NCI-H226 (cell line): ENCODE results near the gene PIP5K1B.
"Not testable (repeated sequence)": the region's sequence is repeated elsewhere in the genome, so short reads cannot be mapped to it uniquely, and the experiment has no call there.

Source experiments
- DNase-seq: peaks from one replicate; pipeline ENCODE4 v3.0.0-alpha.2; 2015

The PIP5K1B gene, protein sequence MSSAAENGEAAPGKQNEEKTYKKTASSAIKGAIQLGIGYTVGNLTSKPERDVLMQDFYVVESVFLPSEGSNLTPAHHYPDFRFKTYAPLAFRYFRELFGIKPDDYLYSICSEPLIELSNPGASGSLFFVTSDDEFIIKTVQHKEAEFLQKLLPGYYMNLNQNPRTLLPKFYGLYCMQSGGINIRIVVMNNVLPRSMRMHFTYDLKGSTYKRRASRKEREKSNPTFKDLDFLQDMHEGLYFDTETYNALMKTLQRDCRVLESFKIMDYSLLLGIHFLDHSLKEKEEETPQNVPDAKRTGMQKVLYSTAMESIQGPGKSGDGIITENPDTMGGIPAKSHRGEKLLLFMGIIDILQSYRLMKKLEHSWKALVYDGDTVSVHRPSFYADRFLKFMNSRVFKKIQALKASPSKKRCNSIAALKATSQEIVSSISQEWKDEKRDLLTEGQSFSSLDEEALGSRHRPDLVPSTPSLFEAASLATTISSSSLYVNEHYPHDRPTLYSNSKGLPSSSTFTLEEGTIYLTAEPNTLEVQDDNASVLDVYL

DNA sequence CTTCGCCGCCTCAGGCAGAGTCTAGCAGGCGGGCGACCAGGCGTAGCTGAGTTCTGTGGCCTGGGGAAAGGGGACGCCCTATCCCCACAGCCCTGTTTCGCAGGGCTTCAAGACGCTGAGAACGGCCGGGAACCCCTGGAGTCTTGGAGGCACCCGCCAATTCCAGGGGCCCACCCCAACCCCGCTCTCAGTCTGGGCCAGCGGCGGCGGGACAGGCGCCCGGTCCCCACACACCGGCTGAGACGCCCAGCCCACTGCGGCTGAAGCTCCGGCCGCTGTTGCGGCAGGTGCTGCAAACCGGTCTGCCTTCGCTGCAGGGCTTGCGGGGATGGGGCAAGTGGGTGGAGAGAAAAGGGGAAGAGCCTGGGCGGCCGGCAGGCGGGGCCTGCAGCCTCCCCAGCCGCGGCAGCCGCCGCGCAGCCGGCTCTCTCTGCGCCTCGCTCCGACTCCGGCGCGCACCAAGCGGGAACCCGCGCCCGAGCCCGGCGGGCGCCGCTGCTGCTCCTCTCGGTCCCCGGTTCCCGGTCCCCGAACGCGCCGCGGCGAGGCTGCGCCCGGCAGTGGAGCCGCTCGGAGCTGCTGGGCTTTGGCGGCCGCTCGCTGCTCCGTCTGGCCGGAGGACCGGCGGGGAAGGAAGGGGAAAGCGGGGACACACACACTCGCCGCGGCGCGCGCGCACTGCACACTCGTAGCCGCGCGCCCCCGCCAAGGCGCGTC is at the start of gene PIP5K1B:
Gene PIP5K1B, plus strand, starts transcription at position 427 of the 717 bp plus-strand sequence. CDS start 117,375 bp downstream, outside the sequence.
- DNase-seq, result peak; percentile 54

DNA sequence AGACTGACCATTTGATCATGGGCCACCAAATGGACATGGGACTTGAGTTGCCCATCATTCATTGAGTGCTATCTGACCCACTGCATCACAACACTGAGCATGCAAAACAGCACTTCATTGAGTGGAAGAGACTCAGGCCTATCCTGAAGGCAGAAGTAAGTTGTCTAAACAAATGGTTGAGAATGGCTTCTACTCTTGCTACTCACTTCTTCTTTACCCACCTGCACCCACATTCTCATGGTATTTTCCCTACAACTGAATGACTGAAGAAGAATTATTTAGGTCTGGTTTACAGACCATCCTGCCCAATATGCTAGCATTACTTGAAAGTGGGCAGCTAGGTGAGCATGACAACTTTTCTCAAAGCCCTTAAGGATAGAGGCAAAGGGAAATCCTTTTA is 41.0 kb upstream of the PIP5K1B start:
- DNase-seq, result no peak

DNA sequence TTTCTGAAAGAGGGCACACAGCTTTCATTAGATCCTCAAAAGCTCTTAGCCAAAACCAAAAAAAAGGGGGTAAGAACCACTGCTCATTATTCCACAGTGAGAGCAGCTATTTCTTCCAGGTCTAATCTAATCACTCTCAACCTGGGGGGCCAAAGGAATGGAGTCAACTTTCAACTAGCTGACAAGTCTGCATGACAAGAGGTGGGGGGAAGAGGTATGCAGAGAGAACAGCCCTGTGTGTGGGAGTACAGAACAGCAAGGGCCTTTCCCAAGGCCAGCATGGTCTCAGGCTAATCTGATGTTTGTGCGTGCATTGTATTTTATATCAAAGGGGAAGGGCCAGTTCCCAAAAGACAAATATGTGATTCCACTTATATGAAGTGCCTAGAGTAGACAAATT is 36.9 kb upstream of the PIP5K1B start:
- DNase-seq, result no peak

DNA sequence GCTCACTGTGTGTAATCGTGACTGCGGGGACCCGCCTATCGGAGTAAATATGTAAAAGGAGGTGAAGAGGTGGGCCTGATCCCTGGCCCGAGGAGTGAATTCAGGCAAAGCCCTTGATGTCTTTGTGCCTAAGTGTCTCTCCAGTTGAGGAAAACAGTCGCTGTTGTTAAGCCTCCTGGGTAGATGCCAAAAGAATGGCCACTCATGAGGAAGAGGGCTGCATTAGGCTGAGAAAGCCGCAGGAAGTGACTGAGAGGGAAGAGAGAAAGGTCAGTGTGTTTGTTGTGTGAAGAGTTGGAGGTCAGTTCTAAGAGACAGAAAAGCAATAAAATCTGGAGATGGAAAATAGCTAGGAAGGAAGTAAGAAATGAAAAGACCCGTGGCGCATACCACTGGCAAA is 35.8 kb upstream of the PIP5K1B start:
- no peak for DNase-seq

DNA sequence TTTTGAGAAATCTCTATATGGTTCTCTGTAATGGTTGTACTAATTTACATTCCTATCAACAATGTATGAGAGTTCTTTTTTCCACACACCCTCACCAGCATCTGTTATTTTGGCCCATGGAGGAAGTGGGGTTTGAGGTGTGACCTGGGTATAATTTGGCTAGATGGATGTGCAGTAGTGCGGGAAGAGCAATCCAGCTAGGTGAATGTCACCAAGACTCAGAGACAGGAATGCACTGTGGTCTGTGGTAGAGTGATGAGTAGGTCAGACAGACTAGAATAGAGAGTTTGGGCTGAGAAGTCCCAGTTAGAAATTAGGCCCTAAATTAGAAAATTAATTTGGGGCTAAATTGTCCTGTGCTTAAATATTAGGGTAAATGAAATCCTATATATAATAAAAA is 32.8 kb upstream of the PIP5K1B start:
- DNase-seq, result no peak

DNA sequence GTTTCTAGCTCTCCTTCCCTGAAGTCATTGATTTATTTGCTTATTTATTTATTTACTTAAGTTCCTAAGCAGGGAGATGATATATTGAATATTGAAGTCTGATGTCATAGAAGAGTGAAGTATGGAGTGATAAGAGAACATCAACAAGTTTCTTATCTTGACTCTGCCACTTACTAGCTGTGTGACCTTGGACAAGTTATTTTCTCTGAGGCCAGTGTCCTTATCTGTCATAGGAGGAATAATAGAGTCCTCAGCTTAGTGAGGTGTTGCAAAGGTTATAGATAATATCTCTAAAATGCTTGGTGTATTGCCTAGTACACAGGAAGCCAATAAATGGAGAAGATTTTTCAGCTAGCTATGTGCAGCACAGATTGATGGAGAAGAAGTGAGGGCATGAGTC is 32.4 kb upstream of the PIP5K1B start:
- no peak for DNase-seq

DNA sequence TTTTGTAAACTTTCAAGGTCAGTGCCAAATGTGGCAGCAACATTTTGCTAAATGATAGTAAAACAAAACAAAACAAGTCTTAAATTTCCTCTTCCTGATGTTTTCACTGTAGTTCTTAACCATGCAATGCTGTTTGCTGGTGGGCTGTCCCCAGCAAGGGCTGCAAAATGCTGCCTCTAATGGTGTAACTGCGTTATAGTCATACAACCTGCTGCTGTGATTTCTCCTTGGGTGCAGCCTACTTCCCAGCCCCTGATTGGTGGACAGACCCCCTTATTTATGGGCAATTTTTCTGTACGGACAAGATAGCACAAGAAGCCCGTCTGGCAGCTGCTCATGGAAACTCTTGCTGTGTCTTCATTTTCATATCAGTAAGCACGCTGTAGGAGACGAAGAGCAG is 26.6 kb upstream of the PIP5K1B start:
- no peak for DNase-seq

DNA sequence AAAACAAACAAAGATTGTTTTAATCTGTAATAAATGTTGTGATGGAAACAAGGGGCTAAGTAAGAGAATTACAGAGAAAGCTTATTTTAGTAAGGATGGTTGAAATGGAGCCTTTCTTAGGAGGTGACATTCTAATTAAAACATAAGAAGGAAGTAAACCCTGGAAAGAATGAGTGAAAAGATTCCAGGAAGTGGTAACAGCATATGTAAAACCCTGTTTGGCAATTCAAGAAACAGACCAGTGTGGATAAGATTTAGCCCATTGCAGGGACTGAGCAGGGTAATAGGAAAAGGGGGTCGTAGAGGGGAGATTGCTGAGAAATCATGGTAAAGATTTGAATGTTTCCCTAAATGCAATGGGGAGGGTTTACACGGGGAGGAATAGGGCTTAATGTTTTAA is 21.6 kb upstream of the PIP5K1B start:
- DNase-seq, result no peak

DNA sequence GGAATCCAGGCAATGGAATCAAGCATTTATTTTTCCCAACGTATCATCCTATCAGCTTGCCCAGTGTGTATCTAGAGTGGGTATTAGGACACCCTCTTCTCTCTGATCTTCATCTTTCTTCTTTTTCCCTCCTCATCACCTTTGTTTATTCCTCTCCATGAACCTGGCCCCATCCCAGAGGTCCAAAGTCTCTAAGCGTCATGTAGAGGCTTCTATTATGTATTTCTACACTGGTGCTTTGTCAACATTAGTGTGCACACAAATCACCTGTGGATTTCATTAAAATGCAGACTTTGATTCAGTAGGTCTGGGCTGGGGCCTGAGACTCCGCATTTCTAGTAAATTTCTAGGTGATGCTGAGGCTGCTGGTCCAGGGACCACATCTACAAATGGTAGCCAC is 19.8 kb upstream of the PIP5K1B start:
- no peak for DNase-seq

DNA sequence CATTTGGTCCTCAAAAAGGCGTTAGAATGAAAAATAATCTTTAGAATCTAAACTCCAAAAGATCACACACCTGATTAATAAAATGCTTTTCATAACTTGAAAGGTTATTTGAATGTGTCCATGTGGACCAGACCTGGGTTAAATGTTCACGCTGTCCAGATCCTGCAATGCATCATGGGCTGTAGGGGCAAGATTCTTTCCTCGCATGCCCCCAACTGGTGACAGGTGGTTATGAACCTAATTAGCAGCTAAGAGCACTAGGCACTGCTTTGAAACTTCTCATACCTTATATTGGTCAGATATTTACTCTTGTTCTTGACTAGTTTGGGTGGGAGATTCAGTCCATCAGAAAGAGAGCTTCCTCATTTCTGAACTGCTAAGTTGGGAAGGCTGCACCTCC is 19.3 kb upstream of the PIP5K1B start:
- no peak for DNase-seq

DNA sequence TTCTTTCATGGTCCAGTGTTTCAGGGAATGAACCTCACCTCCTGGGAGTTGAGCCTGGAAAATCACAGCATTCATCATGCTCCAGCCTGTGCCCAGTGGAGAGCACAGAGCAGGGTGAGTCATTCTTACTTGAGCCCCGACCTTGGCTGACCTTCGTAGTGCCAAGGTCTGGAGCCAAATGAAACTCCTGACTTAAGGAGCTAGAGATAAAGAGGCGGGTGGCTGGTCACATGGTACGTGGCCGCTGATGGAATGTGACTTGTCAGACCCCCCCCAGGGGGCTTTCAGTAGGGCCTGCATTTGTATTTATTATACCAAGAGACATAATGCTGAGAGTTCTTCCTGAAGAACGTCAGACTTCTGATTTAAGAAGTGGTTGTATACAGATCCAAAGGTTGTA is 15.0 kb upstream of the PIP5K1B start:
- DNase-seq, result peak; percentile 55

DNA sequence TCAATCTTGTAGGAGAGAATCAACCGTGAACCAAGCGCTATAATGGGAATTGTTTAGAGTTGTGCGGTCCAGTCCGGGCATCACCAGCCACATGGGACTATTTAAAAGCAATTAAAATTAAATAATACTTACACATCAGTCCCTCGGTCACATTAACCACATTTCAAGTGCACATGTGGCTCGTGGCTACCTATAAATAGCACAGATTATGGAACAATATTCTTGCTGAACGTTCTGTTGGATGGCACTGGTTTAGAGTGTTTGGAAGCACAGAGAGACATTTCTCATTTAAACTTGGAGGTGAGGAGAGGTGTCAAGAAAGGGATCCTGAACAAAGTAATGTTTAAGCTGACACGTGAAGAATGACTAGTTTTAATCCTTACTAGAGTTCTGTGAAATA is 12.5 kb upstream of the PIP5K1B start:
- DNase-seq, result no peak

DNA sequence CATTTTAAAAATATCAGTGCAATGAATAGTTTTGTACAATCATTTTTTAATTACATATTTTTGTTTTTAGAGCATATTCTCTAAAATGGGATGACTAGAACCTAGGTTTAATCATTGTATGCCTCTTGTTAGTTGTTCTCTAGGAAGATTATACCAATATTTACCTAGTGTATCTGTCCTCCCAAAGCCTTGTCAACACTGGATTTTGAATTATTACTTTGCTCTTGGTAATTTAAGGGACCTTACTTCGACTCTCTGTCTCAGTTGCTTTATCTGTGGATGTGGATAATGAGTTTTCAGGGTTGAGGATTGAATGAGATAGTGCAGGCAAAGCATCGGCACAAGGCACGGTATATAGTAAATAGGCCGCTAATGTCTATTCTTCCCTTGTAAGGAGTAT is 10.9 kb upstream of the PIP5K1B start:
- no peak for DNase-seq

DNA sequence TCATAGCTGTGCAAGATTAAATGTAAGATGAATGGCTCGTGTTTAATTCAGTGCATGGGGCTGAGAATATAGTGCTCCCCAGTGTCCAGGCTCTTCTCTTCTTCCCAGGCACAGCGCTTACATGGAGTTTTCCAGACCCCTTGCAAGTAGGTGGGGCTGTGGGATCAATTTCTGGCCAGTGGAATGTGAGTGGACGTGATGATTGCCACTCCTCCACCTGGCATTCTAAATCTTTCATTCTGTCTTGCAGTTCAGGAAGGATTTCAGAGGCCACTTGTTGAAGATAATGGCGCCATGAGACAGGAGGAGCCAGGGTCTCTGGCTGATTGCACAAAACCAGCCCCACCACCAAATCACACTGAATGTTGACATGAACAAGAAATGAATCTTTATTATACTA is 7.2 kb upstream of the PIP5K1B start:
- no peak for DNase-seq

DNA sequence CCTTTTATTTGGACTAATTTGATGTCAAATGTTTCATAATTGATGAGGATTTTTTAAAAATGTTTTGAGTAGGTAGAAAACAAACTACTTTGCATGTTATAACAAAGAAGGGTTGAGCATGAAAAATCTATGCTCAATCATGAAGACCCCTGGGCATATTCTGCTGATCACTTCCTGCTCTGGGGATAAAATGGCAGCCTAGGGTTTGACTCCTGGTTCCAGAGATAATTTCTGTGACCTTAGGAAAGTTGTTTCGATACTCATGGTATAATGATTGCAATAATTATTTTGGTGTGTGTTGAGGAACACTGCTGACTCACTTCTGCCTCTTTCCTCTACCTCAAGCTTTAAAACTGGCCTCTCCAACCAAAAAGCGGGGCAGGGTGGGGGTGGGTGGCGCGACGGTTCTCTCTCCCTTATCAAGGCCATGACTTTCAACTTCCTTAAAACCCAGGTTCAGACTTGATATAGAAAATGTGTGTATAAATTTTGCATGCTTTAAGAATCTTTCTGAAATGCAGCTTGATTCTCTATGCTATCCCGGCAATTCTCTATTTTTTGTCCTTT is 6.0 kb upstream of the PIP5K1B start:
- DNase-seq, result no peak

DNA sequence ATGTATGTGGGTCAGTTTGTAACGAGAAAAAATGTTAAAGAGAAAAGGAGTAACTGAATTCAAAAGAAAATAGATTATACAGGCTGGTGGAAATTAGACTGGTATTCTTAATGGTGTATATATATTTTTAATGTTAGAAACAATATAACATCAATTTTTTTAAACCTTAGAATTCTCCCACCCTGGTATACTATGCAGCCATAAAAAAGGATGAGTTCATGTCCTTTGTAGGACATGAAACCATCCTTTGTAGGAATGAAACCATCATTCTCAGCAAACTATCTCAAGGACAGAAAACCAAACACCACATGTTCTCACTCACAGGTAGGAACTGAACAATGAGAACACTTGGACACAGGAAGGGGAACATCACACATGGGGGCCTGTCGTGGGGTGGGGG is 5.4 kb upstream of the PIP5K1B start:
- not testable (repeated sequence) for DNase-seq

DNA sequence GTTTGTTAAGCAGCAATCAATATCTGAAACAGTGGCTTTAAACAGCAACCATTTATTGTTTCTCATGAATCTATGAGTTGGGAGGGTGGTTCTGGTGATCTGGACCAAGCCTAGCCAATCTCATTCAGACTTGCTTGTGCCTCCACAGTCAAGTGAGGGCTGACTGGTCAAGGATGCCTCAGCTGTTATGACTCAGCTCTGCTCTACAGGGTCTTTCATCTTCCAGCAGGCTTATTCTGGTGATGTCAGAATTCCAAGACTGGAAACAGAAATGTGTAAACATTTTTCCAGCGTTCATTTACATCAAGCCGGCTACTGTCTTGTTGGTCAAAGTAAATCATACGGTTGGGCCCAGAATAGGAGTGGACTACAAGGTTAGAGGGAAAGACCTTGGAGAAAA is 2.5 kb upstream of the PIP5K1B start:
- DNase-seq, result no peak

DNA sequence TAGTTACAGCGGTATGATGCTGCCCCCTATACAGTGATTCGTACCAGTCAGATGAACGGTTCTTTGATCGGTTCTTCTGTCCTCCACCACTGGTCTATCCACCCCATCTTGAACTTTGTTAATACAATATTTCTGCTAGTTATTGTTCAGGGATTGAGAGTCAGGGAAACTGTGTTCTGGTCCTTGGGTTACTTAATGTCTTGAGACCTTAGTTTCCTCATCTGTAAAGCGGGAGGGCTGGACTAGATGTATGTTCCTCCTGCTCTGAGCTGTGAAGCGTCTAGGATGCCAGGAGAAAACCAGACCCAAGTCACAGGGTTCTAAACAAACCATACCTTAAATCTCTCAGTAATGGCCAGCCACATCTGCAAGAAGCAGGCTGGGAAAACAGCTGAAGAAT is 1.4 kb upstream of the PIP5K1B start:
- no peak for DNase-seq

DNA sequence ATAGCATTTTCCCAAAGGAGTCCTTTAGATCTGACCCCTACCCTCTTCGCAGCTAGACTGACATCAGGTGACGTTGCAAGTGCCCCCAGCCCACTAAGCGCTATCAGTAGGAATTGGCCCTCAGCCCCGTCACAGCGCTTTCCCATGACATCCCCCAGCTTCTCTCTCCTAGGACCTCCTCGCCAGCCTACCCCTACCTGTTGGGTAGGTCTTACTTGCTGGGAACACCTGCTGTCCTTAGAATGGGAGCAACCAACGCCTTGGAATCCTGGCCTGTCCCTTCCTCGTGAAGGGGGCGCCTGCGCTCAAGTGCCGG is 584 bp upstream of the PIP5K1B start:
- no peak for DNase-seq

DNA sequence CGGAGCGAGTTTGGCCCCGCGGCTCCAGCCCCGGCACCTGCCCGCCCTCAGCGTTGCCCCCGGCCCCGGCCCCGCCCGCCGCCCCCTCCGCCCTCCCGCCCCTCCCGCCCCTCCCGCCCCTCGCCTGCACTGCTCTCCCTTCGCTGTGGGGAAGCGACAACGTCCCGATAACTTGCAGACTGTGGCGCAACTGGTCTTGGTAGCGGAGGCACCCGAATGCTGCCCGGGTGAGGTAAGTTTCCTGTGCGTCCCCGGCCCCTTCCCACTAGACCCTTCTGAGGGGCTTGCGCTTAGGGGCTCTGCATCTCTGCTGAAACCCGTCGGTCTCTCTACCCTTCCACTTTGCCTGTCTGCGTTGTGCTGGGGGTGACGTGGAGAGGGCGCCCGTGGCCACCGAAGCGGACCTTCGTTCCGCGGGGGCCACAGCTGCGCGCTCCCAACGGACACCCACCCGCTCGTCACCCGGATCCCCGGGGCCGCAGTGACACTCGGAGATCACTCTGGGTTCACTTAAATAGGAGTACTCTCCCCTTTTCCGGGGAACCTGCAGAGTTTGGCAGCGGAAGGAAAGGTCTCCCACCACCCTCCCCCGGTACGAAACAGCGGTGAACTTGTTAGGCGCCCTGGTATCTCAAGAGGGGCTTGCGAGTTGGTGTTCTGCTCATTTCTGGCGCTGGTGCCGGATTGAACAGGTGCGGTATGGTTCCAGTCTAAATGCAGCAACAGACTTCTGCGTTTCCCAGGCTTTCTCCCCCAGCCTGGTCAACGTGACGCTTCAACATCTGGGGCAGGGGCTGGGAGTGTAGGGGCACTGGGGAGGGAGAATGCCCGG is 707 bp downstream of the PIP5K1B start:
- no peak for DNase-seq

DNA sequence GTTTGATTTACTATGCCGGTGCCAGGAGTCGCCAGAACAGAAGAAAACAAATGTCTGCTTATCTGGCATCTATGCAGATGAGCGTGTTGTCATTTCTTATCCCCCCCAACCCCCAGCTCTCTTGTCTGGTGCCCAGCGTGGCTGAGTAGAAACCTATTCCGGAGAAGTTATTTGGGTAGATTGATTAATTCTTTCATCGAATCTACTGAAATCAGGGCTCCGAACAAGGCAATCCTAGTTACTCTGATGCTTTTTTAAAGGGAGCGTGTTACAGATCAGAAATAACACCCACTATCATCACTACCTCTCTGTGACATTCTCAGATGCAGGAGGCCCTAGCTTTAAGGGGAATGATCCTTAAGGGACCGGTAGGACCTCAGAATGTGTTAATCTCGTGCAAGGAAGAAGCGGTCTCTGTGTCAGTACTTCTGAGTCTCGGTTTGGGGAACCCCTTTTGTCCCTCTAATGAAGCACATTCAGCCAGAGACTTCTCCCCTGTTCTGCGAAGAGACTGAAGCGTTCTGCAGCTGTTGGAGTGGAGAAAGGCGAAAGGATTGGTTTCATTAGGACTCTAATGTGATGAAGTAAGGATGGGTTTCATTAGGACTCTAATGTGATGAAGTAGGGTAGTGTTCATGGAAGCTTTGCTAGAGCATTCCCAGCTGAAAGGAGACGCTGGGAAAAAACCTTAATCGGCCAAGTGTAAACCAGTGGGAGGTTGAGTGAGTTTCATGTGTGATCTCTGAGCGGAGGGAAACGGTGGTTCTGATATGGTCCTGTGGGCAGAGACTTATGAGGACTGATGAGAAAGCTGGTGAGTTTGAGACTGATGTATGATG is 1.5 kb downstream of the PIP5K1B start:
- no peak for DNase-seq

DNA sequence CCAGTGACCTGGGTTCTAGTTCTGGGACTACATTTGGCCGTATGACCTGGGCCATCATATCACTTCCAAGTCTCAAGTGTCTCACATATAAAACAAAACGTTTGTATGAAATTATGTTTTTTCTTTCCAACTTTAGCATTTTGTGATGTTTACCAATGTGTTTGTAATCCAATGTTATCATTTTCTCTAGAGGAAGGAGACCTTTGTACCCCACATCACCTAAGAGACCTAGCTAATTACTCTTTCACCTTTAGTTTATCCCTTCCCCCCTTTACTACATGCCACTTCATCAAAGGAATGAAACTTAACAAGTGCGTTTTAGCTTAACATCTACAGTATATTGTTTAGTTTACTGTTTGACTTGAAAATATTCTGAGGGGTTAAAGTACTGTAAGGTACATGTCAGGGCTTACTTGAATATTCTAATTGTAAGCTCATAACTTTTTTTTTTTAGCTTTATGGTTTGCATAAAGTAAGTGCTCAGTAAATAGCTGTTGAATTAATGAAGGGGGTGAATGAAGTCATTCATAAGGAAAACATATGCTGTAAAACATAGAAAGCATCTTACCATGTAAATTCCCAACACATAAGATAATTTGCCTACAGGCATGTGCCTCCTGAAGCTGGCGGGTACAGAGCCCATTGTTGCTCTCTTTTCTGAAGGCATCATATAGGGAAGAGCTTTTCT is 2.9 kb downstream of the PIP5K1B start:
- no peak for DNase-seq
